Colonic mucosa (tissue), 4 donors: Measurements from ENCODE around the gene KANK3. TPM values are rescaled to one million over a fixed set of nuclear protein-coding genes. Genes with fewer than 3 reads are reported as not detected.

ENCODE experiments used
- DNase-seq: peaks from one replicate; pipeline ENCODE4 v3.0.0-alpha.2; 2020
- H3K27ac ChIP-seq: fragments of 200-600 bp; one replicate; pipeline ENCODE4 v1.8.0; 2021
- H3K27me3 ChIP-seq: fragments of 200-600 bp; one replicate; pipeline ENCODE4 v1.8.0; 2021
- H3K36me3 ChIP-seq: fragments of 200-600 bp; one replicate; pipeline ENCODE4 v1.8.0; 2021
- H3K4me1 ChIP-seq: fragments of 200-600 bp; one replicate; pipeline ENCODE4 v1.8.0; 2021; ENCODE audit warnings: mild to moderate bottlenecking
- H3K4me3 ChIP-seq: fragments of 200-600 bp; one replicate; pipeline ENCODE4 v1.8.0; 2021
- H3K9ac ChIP-seq, 2 donors: one replicate each; pipeline ENCODE4 v1.7.0; 2013; ENCODE audit warnings: control low read depth in 2 of 2, low read depth in 2 of 2, low read length in 2 of 2
- H3K9me3 ChIP-seq: fragments of 200-600 bp; one replicate; pipeline ENCODE4 v1.8.0; 2021
- intact Hi-C: fragments of 100-400 bp; cut with DNase I; formaldehyde crosslinking; loops from one replicate; pipeline ENCODE4 v1.14.1; 2022
- total RNA-seq, 2 donors: library from RNA; stranded (reverse); fragmentation: NEBNext Ultra II Directional in 1 of 2; extraction: Animal tissue kit (Norgen Biotek cat#: 25700) in 1 of 2; gene quantifications; one replicate each; pipeline ENCODE4 v1.2.1, GENCODE V29; 2021
- TF ChIP-seq, protein P1 (sequence below): fragments of 200-600 bp; IDR thresholded peaks from one replicate; pipeline ENCODE4 v1.8.0; 2022; ENCODE audit warnings: antibody characterized with exemption, mild to moderate bottlenecking
- donor health status: healthy.
- donor health status: DM: no; HTN: no; CAD: no.
- donor health status: DM: no; HTN: no; CAD: no.

KANK3 gene
- total RNA-seq, 2 donors from 2014 or later, result 1.7 to 2.7 TPM

DNA sequence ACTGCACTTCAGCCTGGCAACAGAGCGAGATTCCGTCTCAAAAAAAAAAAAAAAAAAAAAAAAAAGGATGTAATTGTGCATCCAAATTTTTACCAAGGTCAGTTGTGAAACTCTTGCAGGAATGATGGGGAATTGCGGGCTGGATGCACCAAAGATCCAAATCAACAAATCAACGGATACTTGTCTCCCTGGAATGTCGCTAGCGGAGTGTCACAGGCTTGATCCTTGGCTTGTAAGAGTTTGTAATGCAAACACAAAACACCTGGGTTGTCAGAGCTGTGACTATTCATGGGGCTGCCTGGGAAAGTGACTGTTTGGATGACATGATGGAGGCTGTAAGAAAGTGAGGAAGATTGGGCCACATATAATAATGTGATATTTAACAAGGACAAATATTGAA lies 4.2 kb downstream of the KANK3 start:
- no peak for DNase-seq
- intact Hi-C loops, result no loop called here
- no peak overlapping the region for H3K4me3 ChIP-seq
- TF ChIP-seq, protein P1, sequence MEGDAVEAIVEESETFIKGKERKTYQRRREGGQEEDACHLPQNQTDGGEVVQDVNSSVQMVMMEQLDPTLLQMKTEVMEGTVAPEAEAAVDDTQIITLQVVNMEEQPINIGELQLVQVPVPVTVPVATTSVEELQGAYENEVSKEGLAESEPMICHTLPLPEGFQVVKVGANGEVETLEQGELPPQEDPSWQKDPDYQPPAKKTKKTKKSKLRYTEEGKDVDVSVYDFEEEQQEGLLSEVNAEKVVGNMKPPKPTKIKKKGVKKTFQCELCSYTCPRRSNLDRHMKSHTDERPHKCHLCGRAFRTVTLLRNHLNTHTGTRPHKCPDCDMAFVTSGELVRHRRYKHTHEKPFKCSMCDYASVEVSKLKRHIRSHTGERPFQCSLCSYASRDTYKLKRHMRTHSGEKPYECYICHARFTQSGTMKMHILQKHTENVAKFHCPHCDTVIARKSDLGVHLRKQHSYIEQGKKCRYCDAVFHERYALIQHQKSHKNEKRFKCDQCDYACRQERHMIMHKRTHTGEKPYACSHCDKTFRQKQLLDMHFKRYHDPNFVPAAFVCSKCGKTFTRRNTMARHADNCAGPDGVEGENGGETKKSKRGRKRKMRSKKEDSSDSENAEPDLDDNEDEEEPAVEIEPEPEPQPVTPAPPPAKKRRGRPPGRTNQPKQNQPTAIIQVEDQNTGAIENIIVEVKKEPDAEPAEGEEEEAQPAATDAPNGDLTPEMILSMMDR, result no peak
- H3K9me3 ChIP-seq, result no peaks in the 10 kb centered on the region
- peaks cover 38% of the 10 kb centered on the region for H3K27me3 ChIP-seq
- no peak overlapping the region for H3K9ac ChIP-seq
- H3K36me3 ChIP-seq, result no peaks in the 10 kb centered on the region
- peaks cover 11% of the 10 kb centered on the region for H3K4me1 ChIP-seq
- H3K27ac ChIP-seq, result no peak overlapping the region

DNA sequence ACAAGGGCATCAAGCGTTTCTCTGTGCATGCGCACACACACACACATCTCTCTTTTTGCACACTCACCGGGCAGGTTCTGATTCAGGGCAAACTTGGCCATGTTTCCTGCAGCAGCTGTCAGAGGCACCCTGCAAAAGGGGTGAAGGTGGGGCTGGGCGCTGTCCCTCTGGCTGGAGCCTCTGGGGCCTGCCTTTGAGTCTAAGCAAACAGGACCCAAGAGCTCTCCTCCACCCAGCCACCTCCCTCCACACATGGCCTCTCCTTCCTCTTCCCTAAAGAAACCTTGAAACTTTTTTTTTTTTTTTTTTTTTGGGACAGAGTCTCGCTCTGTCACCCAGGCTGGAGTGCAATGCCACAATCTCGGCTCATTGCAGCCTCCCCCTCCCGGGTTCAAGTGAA lies 5.3 kb downstream of the KANK3 start:
- intact Hi-C loops, result no loop called here
- Histone ChIP-seq H3K27me3 (peaks cover 46% of the 10 kb centered on the region), H3K4me3 (no peak overlapping the region), H3K27ac (no peak overlapping the region), H3K9me3 (no peaks in the 10 kb centered on the region), H3K9ac (no peak overlapping the region), H3K4me1 (peaks cover 10% of the 10 kb centered on the region), H3K36me3 (no peaks in the 10 kb centered on the region)
- DNase-seq, result no peak
- TF ChIP-seq, protein P1, result no peak

DNA sequence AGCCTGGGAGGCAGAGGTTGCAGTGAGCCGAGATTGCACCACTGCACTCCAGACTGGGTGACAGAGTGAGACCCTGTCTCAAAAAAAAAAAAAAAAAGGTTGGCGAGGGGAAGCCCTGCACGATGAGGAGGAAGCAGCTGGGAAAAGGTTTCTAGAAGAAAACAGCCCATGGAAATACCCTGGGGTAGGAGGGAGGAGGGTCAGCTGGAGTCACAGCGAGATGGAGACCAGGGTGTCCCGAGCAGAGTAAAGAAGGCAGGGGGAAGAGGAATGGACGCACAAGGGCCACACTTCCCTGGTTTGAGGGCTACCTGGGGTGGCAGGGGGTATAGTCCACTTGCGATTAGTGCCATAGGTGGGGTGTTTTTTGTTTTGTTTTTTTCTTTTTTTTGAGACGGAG lies 6.4 kb downstream of the KANK3 start:
- Histone ChIP-seq H3K36me3 (no peaks in the 10 kb centered on the region), H3K4me3 (no peak overlapping the region), H3K4me1 (peaks cover 9% of the 10 kb centered on the region), H3K9me3 (no peaks in the 10 kb centered on the region), H3K27ac (no peak overlapping the region), H3K9ac (no peak overlapping the region), H3K27me3 (peaks cover 36% of the 10 kb centered on the region)
- TF ChIP-seq, protein P1, result no peak
- intact Hi-C loops, result no loop called here
- DNase-seq, result no peak

DNA sequence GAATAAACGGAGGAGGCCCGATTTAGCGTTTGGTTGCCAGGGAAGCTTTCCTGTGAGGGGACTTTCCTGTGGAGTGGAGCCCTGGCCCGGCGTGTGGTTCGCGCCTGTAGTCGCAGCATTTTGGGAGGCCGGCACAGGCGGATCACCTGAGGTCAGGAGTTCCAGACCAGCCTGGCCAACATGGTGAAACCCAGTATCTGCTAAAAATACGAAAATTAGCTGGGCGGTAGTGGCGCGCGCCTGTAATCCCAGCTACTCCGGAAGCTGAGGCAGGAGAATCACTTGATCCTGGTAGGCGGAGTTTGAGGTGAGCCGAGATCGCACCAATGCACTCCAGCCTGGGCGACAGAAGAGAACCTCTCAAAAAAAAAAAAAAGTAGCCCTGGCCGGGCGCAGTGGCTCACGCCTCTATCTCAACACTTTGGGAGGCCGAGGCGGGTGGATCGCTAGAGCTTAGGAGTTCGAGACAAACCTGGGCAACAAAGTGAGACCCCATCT lies 6.9 kb downstream of the KANK3 start:
- TF ChIP-seq, protein P1, result no peak
- no peak overlapping the region for H3K4me3 ChIP-seq
- H3K27ac ChIP-seq, result no peak overlapping the region
- no peak overlapping the region for H3K9ac ChIP-seq
- DNase-seq, result no peak
- peaks cover 34% of the 10 kb centered on the region for H3K27me3 ChIP-seq
- peaks cover 9% of the 10 kb centered on the region for H3K4me1 ChIP-seq
- intact Hi-C loops, result no loop called here
- H3K9me3 ChIP-seq, result no peaks in the 10 kb centered on the region
- no peaks in the 10 kb centered on the region for H3K36me3 ChIP-seq

DNA sequence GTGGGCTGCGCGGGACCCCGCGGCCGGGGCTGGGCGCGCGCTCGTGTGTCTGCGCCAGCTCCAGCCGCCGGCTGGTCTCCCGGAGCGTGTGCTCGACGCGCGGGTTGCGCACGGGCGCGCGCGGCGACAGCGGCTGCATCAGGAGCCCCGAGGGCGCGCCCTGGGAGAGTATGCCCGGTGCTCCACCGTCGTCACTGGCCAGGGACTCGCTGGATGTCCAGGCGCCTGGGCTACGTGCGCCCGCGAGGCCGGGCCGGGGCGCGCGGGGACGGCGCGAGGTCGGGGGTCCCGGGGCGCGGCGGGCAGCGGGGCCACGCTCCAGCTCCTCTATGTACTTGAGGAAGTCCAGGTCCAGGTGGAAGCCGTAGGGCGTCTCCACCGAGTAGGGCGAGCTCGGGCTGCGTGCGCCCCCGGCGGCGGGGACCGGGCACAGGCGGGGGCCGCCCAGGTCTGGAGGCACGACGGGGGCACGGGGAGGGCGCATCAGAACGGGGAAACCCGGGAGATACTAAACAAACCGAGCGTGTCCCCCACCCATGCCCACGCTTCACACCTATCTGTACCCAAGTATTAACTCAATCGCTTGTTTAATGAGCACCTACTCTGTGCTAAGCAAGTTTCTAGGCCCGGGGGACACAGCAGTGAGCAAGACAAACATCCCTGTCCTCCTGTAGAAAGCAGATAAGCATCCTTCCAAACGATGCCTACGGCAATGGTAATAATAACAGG lies 7.6 kb downstream of the KANK3 start:
- H3K4me3 ChIP-seq, result peak overlapping the region; percentile 29
- H3K27ac ChIP-seq, result no peak overlapping the region
- no peak for DNase-seq
- peaks cover 9% of the 10 kb centered on the region for H3K4me1 ChIP-seq
- no peaks in the 10 kb centered on the region for H3K36me3 ChIP-seq
- no peaks in the 10 kb centered on the region for H3K9me3 ChIP-seq
- no peak overlapping the region for H3K9ac ChIP-seq
- intact Hi-C loops, result no loop called here
- TF ChIP-seq, protein P1, result no peak
- peaks cover 32% of the 10 kb centered on the region for H3K27me3 ChIP-seq
